ENCODE results near the gene RBM18.

Gene RBM18

GRCh38 chr9:122264360-122265148 is at the start of gene RBM18, which contains the start of gene MRRF:
RBM18 (minus strand) TSS chr9:122264840; CDS start chr9:122261492, 3,348 bp downstream.
MRRF (plus strand) TSS chr9:122264882; CDS start chr9:122270892, 6,010 bp downstream.
- DNase-seq (ENCODE audit: low spot score): peak; percentile 96

GRCh38 chr9:122314165-122314564 is 49.5 kb upstream of the RBM18 start:
- no peak for DNase-seq (ENCODE audit: low spot score)

GRCh38 chr9:122309861-122310260 is 45.2 kb upstream of the RBM18 start:
- no peak for DNase-seq (ENCODE audit: low spot score)

- DNase-seq (ENCODE audit: low spot score): no peak
These were observed 43.3 kb upstream of the RBM18 start for GRCh38 chr9:122307925-122308324.

- no peak for DNase-seq (ENCODE audit: low spot score)
These were observed 42.4 kb upstream of the RBM18 start for GRCh38 chr9:122307061-122307460.

- DNase-seq (ENCODE audit: low spot score): no peak
These were observed 37.8 kb upstream of the RBM18 start for GRCh38 chr9:122302237-122303093.

- no peak for DNase-seq (ENCODE audit: low spot score)
These were observed 32.9 kb upstream of the RBM18 start for GRCh38 chr9:122297512-122297911.

GRCh38 chr9:122294531-122294930 is 29.9 kb upstream of the RBM18 start:
- DNase-seq (ENCODE audit: low spot score): no peak

GRCh38 chr9:122291458-122291857 is 26.8 kb upstream of the RBM18 start:
- DNase-seq (ENCODE audit: low spot score): no peak

GRCh38 chr9:122287214-122287720 is 22.6 kb upstream of the RBM18 start:
- DNase-seq (ENCODE audit: low spot score): no peak

- no peak for DNase-seq (ENCODE audit: low spot score)
These were observed 22.1 kb upstream of the RBM18 start for GRCh38 chr9:122286764-122287163.

- DNase-seq (ENCODE audit: low spot score): no peak
These were observed 16.7 kb upstream of the RBM18 start for GRCh38 chr9:122281368-122281767.

- no peak for DNase-seq (ENCODE audit: low spot score)
These were observed 12.8 kb upstream of the RBM18 start for GRCh38 chr9:122277285-122277897.

GRCh38 chr9:122276096-122276495 is 11.5 kb upstream of the RBM18 start:
- DNase-seq (ENCODE audit: low spot score): no peak

GRCh38 chr9:122274055-122274454 is 9.4 kb upstream of the RBM18 start:
- DNase-seq (ENCODE audit: low spot score): no peak

GRCh38 chr9:122268041-122268814 is 3.6 kb upstream of the RBM18 start:
- DNase-seq (ENCODE audit: low spot score): no peak

- peak; percentile 64 for DNase-seq (ENCODE audit: low spot score)
These were observed 692 bp upstream of the RBM18 start for GRCh38 chr9:122265149-122265915.

GRCh38 chr9:122263699-122264349 is 816 bp downstream of the RBM18 start:
- no peak for DNase-seq (ENCODE audit: low spot score)

GRCh38 chr9:122262073-122262472 is 2.6 kb downstream of the RBM18 start:
- DNase-seq (ENCODE audit: low spot score): no peak

GRCh38 chr9:122261469-122261881 is 3.2 kb downstream of the RBM18 start:
- DNase-seq (ENCODE audit: low spot score): no peak
